WERI-Rb-1 (cell line): ENCODE measurements around the gene SARM1.
A peak's percentile ranks its signal among the peaks of the same experiment; 100 is the strongest.

Source experiments
- DNase-seq: peaks from one replicate; pipeline ENCODE4 v3.0.0-alpha.2; 2020
- H3K27ac ChIP-seq: fragments of 250-450 bp; sonication (Bioruptor Pico); 2 replicates; pipeline ENCODE4 v1.5.1; 2020; ENCODE audit warnings: mild to moderate bottlenecking, moderate library complexity
- H3K27me3 ChIP-seq: fragments of 250-450 bp; sonication (Bioruptor Pico); 2 replicates; pipeline ENCODE4 v1.5.1; 2021; ENCODE audit warnings: mild to moderate bottlenecking, low read depth, moderate library complexity; ENCODE audit not compliant: insufficient read depth, severe bottlenecking
- H3K36me3 ChIP-seq: fragments of 250-450 bp; sonication (Bioruptor Pico); 2 replicates; pipeline ENCODE4 v1.5.1; 2020; ENCODE audit warnings: mild to moderate bottlenecking, moderate library complexity
- H3K4me3 ChIP-seq: 2 replicates; pipeline ENCODE4 v1.5.1; 2011; ENCODE audit warnings: low read depth, mild to moderate bottlenecking, control low read depth, low read length
- H3K9me3 ChIP-seq: fragments of 250-450 bp; sonication (Bioruptor Pico); 2 replicates; pipeline ENCODE4 v1.5.1; 2021; ENCODE audit warnings: mild to moderate bottlenecking, moderate library complexity; ENCODE audit not compliant: severe bottlenecking
- CTCF ChIP-seq: IDR thresholded peaks from 2 replicates; pipeline ENCODE4 v1.5.1; 2011; ENCODE audit warnings: low read depth, mild to moderate bottlenecking, control low read depth, inconsistent platforms, low read length

SARM1 gene

GRCh38 chr17:28397687-28398279 is 26.3 kb downstream of the SARM1 start:
- peak overlapping the region; percentile 54 for H3K27ac ChIP-seq
- no peaks in the 10 kb centered on the region for H3K9me3 ChIP-seq
- no peak for TF ChIP-seq CTCF
- H3K27me3 ChIP-seq = no peaks in the 10 kb centered on the region
- no peak overlapping the region for H3K4me3 ChIP-seq
- peaks cover 87% of the 10 kb centered on the region for H3K36me3 ChIP-seq
- no peak for DNase-seq

GRCh38 chr17:28398280-28398981 is 26.9 kb downstream of the SARM1 start:
- no peak for TF ChIP-seq CTCF
- no peak for DNase-seq
- no peaks in the 10 kb centered on the region for H3K9me3 ChIP-seq
- peaks cover 89% of the 10 kb centered on the region for H3K36me3 ChIP-seq
- H3K27ac ChIP-seq = peak overlapping the region; percentile 54
- H3K27me3 ChIP-seq = no peaks in the 10 kb centered on the region
- no peak overlapping the region for H3K4me3 ChIP-seq

GRCh38 chr17:28399808-28400207 is 28.3 kb downstream of the SARM1 start:
- Histone ChIP-seq H3K4me3 (no peak overlapping the region), H3K9me3 (no peaks in the 10 kb centered on the region), H3K27ac (peak overlapping the region; percentile 59), H3K36me3 (peaks cover 95% of the 10 kb centered on the region), H3K27me3 (no peaks in the 10 kb centered on the region)
- TF ChIP-seq CTCF = no peak
- DNase-seq = no peak

GRCh38 chr17:28402224-28402630 is 30.7 kb downstream of the SARM1 start:
- no peak overlapping the region for H3K27ac ChIP-seq
- no peak for DNase-seq
- no peaks in the 10 kb centered on the region for H3K27me3 ChIP-seq
- TF ChIP-seq CTCF = no peak
- H3K4me3 ChIP-seq = no peak overlapping the region
- H3K36me3 ChIP-seq = peaks cover 76% of the 10 kb centered on the region
- no peaks in the 10 kb centered on the region for H3K9me3 ChIP-seq

GRCh38 chr17:28402844-28403243 is 31.4 kb downstream of the SARM1 start:
- TF ChIP-seq CTCF = no peak
- DNase-seq = no peak
- peaks cover 71% of the 10 kb centered on the region for H3K36me3 ChIP-seq
- H3K9me3 ChIP-seq = no peaks in the 10 kb centered on the region
- no peak overlapping the region for H3K4me3 ChIP-seq
- H3K27me3 ChIP-seq = no peaks in the 10 kb centered on the region
- no peak overlapping the region; the same call in 1 of the 2 replicates for H3K27ac ChIP-seq
